Heart right ventricle (tissue), 16 donors: ENCODE measurements around the gene CYP2S1. TPM values are rescaled to one million over a fixed set of nuclear protein-coding genes. Genes with fewer than 3 reads are reported as not detected.

Experiments used
- ATAC-seq, 8 donors: fragments of 200-7000 bp; cut with Tn5 transposase; one replicate each; pipeline ENCODE4 v1.9.1; 2020; ENCODE audit warnings: mild to moderate bottlenecking in 8 of 8, moderate library complexity in 8 of 8, moderate number of reproducible peaks in 1 of 8
- DNase-seq, 2 donors: peaks; one replicate each; pipeline ENCODE4 v3.0.0-alpha.2; 2020
- H3K27ac ChIP-seq, 10 donors: fragments of 200-600 bp; sonication (generic) in 2 of 10; one replicate each; pipeline versions ENCODE4 v1.5.0 to v1.8.0; 2020 to 2022; ENCODE audit warnings: mild to moderate bottlenecking in 3 of 10
- H3K27me3 ChIP-seq, 7 donors: fragments of 200-600 bp; one replicate each; pipeline ENCODE4 v1.8.0; 2021 to 2022; ENCODE audit warnings: mild to moderate bottlenecking in 2 of 7
- H3K36me3 ChIP-seq, 9 donors: fragments of 200-600 bp; sonication (generic) in 1 of 9; one replicate each; pipeline versions ENCODE4 v1.5.0 to v1.8.0; 2020 to 2022; ENCODE audit warnings: mild to moderate bottlenecking in 2 of 9
- H3K4me1 ChIP-seq, 9 donors: fragments of 200-600 bp; sonication (generic) in 1 of 9; one replicate each; pipeline versions ENCODE4 v1.5.0 to v1.8.0; 2020 to 2022; ENCODE audit warnings: mild to moderate bottlenecking in 4 of 9
- H3K4me3 ChIP-seq, 10 donors: fragments of 200-600 bp; sonication (generic) in 2 of 10; one replicate each; pipeline versions ENCODE4 v1.5.0 to v1.8.0; 2020 to 2022; ENCODE audit warnings: mild to moderate bottlenecking in 7 of 10, moderate library complexity in 2 of 10
- H3K9me3 ChIP-seq, 11 donors: fragments of 200-600 bp in 10 of 11; sonication (generic) in 2 of 11; one replicate each; pipeline versions ENCODE4 v1.5.0 to v1.8.0; 2013 to 2022; ENCODE audit warnings: mild to moderate bottlenecking in 2 of 11, control low read depth in 1 of 11, moderate library complexity in 1 of 11
- CTCF ChIP-seq, 9 donors: fragments of 200-600 bp; sonication (generic) in 2 of 9; IDR thresholded peaks; one replicate each; pipeline versions ENCODE4 v1.5.0 to v1.8.0; 2021 to 2022; ENCODE audit warnings: antibody characterized with exemption in 9 of 9, mild to moderate bottlenecking in 5 of 9, moderate library complexity in 1 of 9
- WGBS, 2 donors: extraction: QIAGEN DNeasy Blood & Tissue Kit; methylation state at CpG; one replicate each; pipeline ENCODE4 v1.1.7; 2013; ENCODE audit warnings: inconsistent platforms in 1 of 2; 5-methylcytosine and 5-hydroxymethylcytosine counted together
- intact Hi-C, 10 donors: fragments of 100-400 bp; cut with DNase I; formaldehyde crosslinking; loops; one replicate each; pipeline versions ENCODE4 v1.11.1 to v1.14.2; 2022
- polyA plus RNA-seq, 2 donors: library from polyadenylated mRNA; stranded (reverse); fragments of 200-250 nt; gene quantifications; one replicate each; pipeline ENCODE4 v1.2.3, GENCODE V29; 2013
- total RNA-seq, 10 donors: library from RNA; stranded (reverse); fragmentation: NEBNext Ultra II Directional in 3 of 10; extraction: Animal tissue kit (Norgen Biotek cat#: 25700) in 3 of 10; gene quantifications; one replicate each; pipeline versions ENCODE4 v1.2.1 to v1.2.4, GENCODE V29; 2021 to 2023
- donor health status: Arrhythmogenic right ventricular cardiomyopathy.
- donor health status: ischemic (EF 13 %, LVEDD 7.1; RV severe dilation, severe dysfunction).
- donor health status: healthy with polysubstance abuse.
- donor health status: DM: no; HTN: yes; CAD: no.
- donor health status: DM: no; HTN: no; CAD: no.
- donor health status: ischemic (EF 25% LVEDD 6.9; RV normal size, moderate dysfunction).
- donor health status: ischemic (EF 25% LVEDD 5.7; RV mildly dilated, moderate dysfunction).
- donor health status: healthy.
- donor health status: DM: yes; HTN: yes; CAD: no.
- donor health status: Ischemic cardiomyopathy.
- donor health status: ischemic (EF 35%, LVEDD 5.7; RV mildly dilated, moderate dysfunction).
- donor health status: nonischemic (EF 11% LVEDD 7.7; RV severe dilation, severe dysfunction).
- donor health status: DM: yes; HTN: yes; CAD: no.
- donor health status: PGD.
- donor health status: ischemic (EF 29% LVEDD 5.4; RV normal size, mild dysfunction).
- donor health status: nonischemic (EF 23%, LVEDD 6.1; RV moderate dilation, normal function).

The CYP2S1 gene
- total and polyA plus RNA-seq, 12 donors: 0.29 to 1.1 (median 0.44) TPM; not detected in 5

DNA sequence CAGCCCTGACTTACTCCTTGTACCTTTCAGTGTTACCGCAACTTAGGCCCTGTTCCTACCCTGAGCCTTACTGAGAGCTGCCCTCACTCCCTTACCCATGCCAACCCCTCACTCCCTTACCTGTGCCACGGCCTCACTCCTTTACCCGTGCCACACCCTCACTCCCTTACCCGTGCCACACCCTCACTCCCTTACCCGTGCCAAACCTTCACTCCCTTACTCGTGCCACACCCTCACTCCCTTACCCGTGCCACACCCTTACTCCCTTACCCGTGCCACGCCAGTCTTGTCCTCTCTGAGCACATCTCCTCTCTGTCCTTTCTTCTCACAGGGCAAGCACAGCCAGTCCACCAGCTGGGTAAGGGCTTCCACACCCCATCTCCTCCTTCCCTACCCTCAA lies 46.3 kb downstream of the CYP2S1 start:
- intact Hi-C loops: no loop called here
- peaks cover 0 to 87% (median 3%) of the 10 kb centered on the region in 9 donors for H3K36me3 ChIP-seq
- H3K4me1 ChIP-seq: no peaks in the 10 kb centered on the region
- H3K9me3 ChIP-seq: no peaks in the 10 kb centered on the region
- H3K27me3 ChIP-seq: no peaks in the 10 kb centered on the region
- H3K4me3 ChIP-seq: no peak overlapping the region
- 83 to 89% methylated on average over 9 of the region's 9 CpGs for WGBS, 2 donors
- no peak for DNase-seq
- H3K27ac ChIP-seq: no peak overlapping the region
- no peak for TF ChIP-seq CTCF (IDR thresholded peaks at IDR 0.05)
- ATAC-seq: no peak

GRCh38 chr19:41239961-41240574 lies 47.0 kb downstream of the CYP2S1 start:
- TF ChIP-seq CTCF (IDR thresholded peaks at IDR 0.05): no peak
- Histone ChIP-seq H3K27ac (no peak overlapping the region), H3K4me1 (no peaks in the 10 kb centered on the region), H3K27me3 (no peaks in the 10 kb centered on the region), H3K9me3 (no peaks in the 10 kb centered on the region), H3K4me3 (no peak overlapping the region), H3K36me3 (peaks cover 0 to 89% (median 0%) of the 10 kb centered on the region in 9 donors)
- 96 to 98% methylated on average over 2 of the region's 2 CpGs for WGBS, 2 donors
- intact Hi-C loops: no loop called here
- DNase-seq (no peak), ATAC-seq (no peak)

DNA sequence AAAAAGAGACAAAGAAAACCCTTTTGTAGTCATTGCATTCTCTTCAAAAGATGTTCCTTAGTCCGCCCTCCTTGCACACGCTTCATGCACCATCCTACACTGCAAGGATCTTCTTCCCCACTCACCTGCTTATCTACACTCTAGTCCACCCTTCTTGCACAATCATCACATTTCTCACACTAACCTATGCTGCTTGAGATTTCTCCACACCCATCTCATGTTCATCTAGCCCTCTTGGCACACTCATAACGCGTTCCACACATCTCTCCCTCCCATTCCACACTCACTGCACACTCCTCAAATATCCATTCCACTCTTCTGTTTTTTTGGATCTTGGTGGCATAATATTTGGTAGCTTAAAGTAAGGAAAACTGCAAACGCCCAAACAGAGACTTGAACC lies 48.8 kb downstream of the CYP2S1 start:
- Histone ChIP-seq H3K27ac (no peak overlapping the region), H3K36me3 (peaks cover 0 to 89% (median 5%) of the 10 kb centered on the region in 9 donors), H3K4me1 (no peaks in the 10 kb centered on the region), H3K9me3 (no peaks in the 10 kb centered on the region), H3K27me3 (no peaks in the 10 kb centered on the region), H3K4me3 (no peak overlapping the region)
- DNase-seq: no peak
- 87 to 91% methylated on average over 5 of the region's 5 CpGs for whole genome bisulfite sequencing, 2 donors
- ATAC-seq: no peak
- TF ChIP-seq CTCF (IDR thresholded peaks at IDR 0.05): no peak
- intact Hi-C loops: no loop called here

- DNase-seq (no peak), ATAC-seq (no peak)
- TF ChIP-seq CTCF (IDR thresholded peaks at IDR 0.05): no peak
- peaks cover 0 to 92% (median 12%) of the 10 kb centered on the region in 9 donors for H3K36me3 ChIP-seq
- intact Hi-C loops: no loop called here
- H3K9me3 ChIP-seq: no peaks in the 10 kb centered on the region
- 89 to 91% methylated on average over 4 of the region's 4 CpGs for WGBS, 2 donors
- H3K27ac ChIP-seq: no peak overlapping the region
- no peaks in the 10 kb centered on the region for H3K4me1 ChIP-seq
- no peaks in the 10 kb centered on the region for H3K27me3 ChIP-seq
- H3K4me3 ChIP-seq: no peak overlapping the region
These were observed 51.1 kb downstream of the CYP2S1 start for GRCh38 chr19:41244117-41244516.
